Activated CD8-positive, alpha-beta T cell treated with anti-CD3 and anti-CD28 coated beads, Interleukin-2, amount 10 ng/mL, durations not matched to agents 7 days and 5 days (primary cell): ENCODE results near the gene SRD5A2. TPM values are rescaled to one million over a fixed set of nuclear protein-coding genes. Genes with fewer than 3 reads are reported as not detected.
"Not testable (repeated sequence)": the region's sequence is repeated elsewhere in the genome, so short reads cannot be mapped to it uniquely, and the experiment has no call there.

Experiments
- ATAC-seq: fragments of 150-1000 bp; cut with Tn5 transposase; one replicate; pipeline ENCODE4 v1.10.0; 2021; ENCODE audit warnings: moderate library complexity
- CTCF ChIA-PET: fragments of 350-600 bp; sonication (Branson Sonifier 250); formaldehyde crosslinking; loops from one replicate; lab custom pipeline; 2021; ENCODE audit warnings: antibody characterized with exemption; lab: Charles Lee
- POLR2A ChIA-PET: fragments of 350-600 bp; sonication (Branson Sonifier 250); formaldehyde crosslinking; loops from one replicate; lab custom pipeline; 2021; ENCODE audit warnings: antibody characterized with exemption; lab: Charles Lee
- DNase-seq: peaks from one replicate; pipeline ENCODE4 v3.0.0-alpha.2; 2020
- H3K27ac Mint-ChIP-seq: one replicate; pipeline ENCODE4 v1.8.0; 2021; ENCODE audit warnings: mild to moderate bottlenecking, mixed read lengths
- H3K27me3 Mint-ChIP-seq: one replicate; pipeline ENCODE4 v1.8.0; 2021; ENCODE audit warnings: low read depth, mixed read lengths
- H3K36me3 Mint-ChIP-seq: one replicate; pipeline ENCODE4 v1.8.0; 2021; ENCODE audit warnings: low read depth, mixed read lengths
- H3K4me1 Mint-ChIP-seq: one replicate; pipeline ENCODE4 v1.8.0; 2021; ENCODE audit warnings: low read depth, mixed read lengths
- H3K4me3 Mint-ChIP-seq: one replicate; pipeline ENCODE4 v1.8.0; 2021; ENCODE audit warnings: mild to moderate bottlenecking, mixed read lengths
- H3K9me3 Mint-ChIP-seq: one replicate; pipeline ENCODE4 v1.8.0; 2022; ENCODE audit warnings: mixed read lengths; ENCODE audit not compliant: insufficient read depth
- total RNA-seq, 2 experiments: library from RNA; stranded (reverse); gene quantifications; one replicate each; pipeline ENCODE4 v1.2.3, GENCODE V29; 2021

The SRD5A2 gene
- total RNA-seq, 2 experiments from 2014 or later: not detected

GRCh38 chr2:31504311-31504710 lies 76.4 kb downstream of the SRD5A2 start:
- ChIA-PET POLR2A (no interaction called here), CTCF (no interaction called here)
- no peak overlapping the region for H3K27ac Mint-ChIP-seq
- ATAC-seq: no peak
- no peak for DNase-seq
- H3K4me1 Mint-ChIP-seq: no peaks in the 10 kb centered on the region
- no peak overlapping the region for H3K4me3 Mint-ChIP-seq
- H3K9me3 Mint-ChIP-seq: no peaks in the 10 kb centered on the region
- H3K27me3 Mint-ChIP-seq: peaks cover 9% of the 10 kb centered on the region
- no peaks in the 10 kb centered on the region for H3K36me3 Mint-ChIP-seq

- H3K4me3 Mint-ChIP-seq, H3K36me3 Mint-ChIP-seq, H3K4me1 Mint-ChIP-seq, H3K9me3 Mint-ChIP-seq, ATAC-seq, DNase-seq, H3K27ac Mint-ChIP-seq, CTCF ChIA-PET, POLR2A ChIA-PET, H3K27me3 Mint-ChIP-seq: not testable (repeated sequence)
Measured at GRCh38 chr2:31496451-31496874, 84.3 kb downstream of the SRD5A2 start.

- POLR2A ChIA-PET, H3K27ac Mint-ChIP-seq, H3K4me1 Mint-ChIP-seq, H3K4me3 Mint-ChIP-seq, ATAC-seq, H3K27me3 Mint-ChIP-seq, H3K36me3 Mint-ChIP-seq, DNase-seq, H3K9me3 Mint-ChIP-seq, CTCF ChIA-PET: not testable (repeated sequence)
Measured at GRCh38 chr2:31489339-31489738, 91.4 kb downstream of the SRD5A2 start.

GRCh38 chr2:31483246-31483645 lies 97.5 kb downstream of the SRD5A2 start:
- Mint-ChIP-seq H3K36me3 (no peaks in the 10 kb centered on the region), H3K9me3 (no peaks in the 10 kb centered on the region), H3K27ac (no peak overlapping the region), H3K4me1 (no peaks in the 10 kb centered on the region), H3K4me3 (no peak overlapping the region), H3K27me3 (peaks cover 9% of the 10 kb centered on the region)
- POLR2A ChIA-PET: no interaction called here
- CTCF ChIA-PET: no interaction called here
- no peak for ATAC-seq
- no peak for DNase-seq

- Mint-ChIP-seq H3K4me3 (no peak overlapping the region), H3K9me3 (no peaks in the 10 kb centered on the region), H3K27ac (no peak overlapping the region), H3K36me3 (no peaks in the 10 kb centered on the region), H3K27me3 (peaks cover 10% of the 10 kb centered on the region), H3K4me1 (no peaks in the 10 kb centered on the region)
- ChIA-PET CTCF (no interaction called here), POLR2A (no interaction called here)
- DNase-seq (no peak), ATAC-seq (no peak)
Measured at GRCh38 chr2:31476511-31477180, 104.1 kb downstream of the SRD5A2 start.

- Mint-ChIP-seq H3K36me3 (no peaks in the 10 kb centered on the region), H3K4me3 (no peak overlapping the region), H3K27me3 (peaks cover 6% of the 10 kb centered on the region), H3K27ac (no peak overlapping the region), H3K4me1 (no peaks in the 10 kb centered on the region), H3K9me3 (no peaks in the 10 kb centered on the region)
- DNase-seq (no peak), ATAC-seq (no peak)
- ChIA-PET POLR2A (no interaction called here), CTCF (no interaction called here)
Measured at GRCh38 chr2:31475692-31476091, 105.0 kb downstream of the SRD5A2 start.

GRCh38 chr2:31474296-31474695 lies 106.4 kb downstream of the SRD5A2 start:
- ATAC-seq (no peak), DNase-seq (no peak)
- H3K9me3 Mint-ChIP-seq: no peaks in the 10 kb centered on the region

More at GRCh38 chr2:31474296-31474695, 106.4 kb downstream of the SRD5A2 start:
- Mint-ChIP-seq H3K27me3 (peaks cover 6% of the 10 kb centered on the region), H3K36me3 (no peaks in the 10 kb centered on the region), H3K4me1 (no peaks in the 10 kb centered on the region), H3K27ac (no peak overlapping the region), H3K4me3 (no peak overlapping the region)
- ChIA-PET POLR2A (no interaction called here), CTCF (no interaction called here)

Other genes starting within 250 kb of the SRD5A2 start
- not detected for gene XDH, start 166.2 kb downstream of the SRD5A2 start, total RNA-seq